HepG2 (cell line): ENCODE data around the gene ALDH1A1.

ENCODE experiments used
- ATF1 ChIP-seq: IDR thresholded peaks from 2 replicates; pipeline ENCODE4 v1.6.1; 2016; ENCODE audit warnings: mild to moderate bottlenecking, control low read depth
- DPF2 ChIP-seq: sonication (generic); formaldehyde crosslinking; IDR thresholded peaks from 2 replicates; pipeline ENCODE4 v1.4.0; 2020; ENCODE audit warnings: mild to moderate bottlenecking, low read depth, missing genetic modification reagents, borderline replicate concordance
- EP300 ChIP-seq, 3 experiments: sonication (generic) in 1 of 3; formaldehyde crosslinking in 1 of 3; IDR thresholded peaks; 2 replicates each; pipeline versions ENCODE4 v1.5.1 to v1.6.1; 2011 to 2020; ENCODE audit warnings: low read depth in 2 of 3, low read length in 2 of 3, borderline replicate concordance in 1 of 3, improper control_type of control experiment in 1 of 3, mild to moderate bottlenecking in 1 of 3, missing genetic modification reagents in 1 of 3, moderate library complexity in 1 of 3
- HMG20A ChIP-seq: IDR thresholded peaks from 2 replicates; pipeline ENCODE4 v1.6.1; 2016; ENCODE audit warnings: borderline replicate concordance
- NR2C2 ChIP-seq: sonication (generic); formaldehyde crosslinking; IDR thresholded peaks from 2 replicates; pipeline ENCODE4 v1.4.0; 2020; ENCODE audit warnings: missing genetic modification reagents, mild to moderate bottlenecking, moderate library complexity, borderline replicate concordance
- SMC3 ChIP-seq: IDR thresholded peaks from 2 replicates; pipeline ENCODE4 v1.6.1; 2011; ENCODE audit warnings: low read length, improper control_type of control experiment
- SNRNP70 ChIP-seq: fragments of 200-400 bp; formaldehyde crosslinking; IDR thresholded peaks from 2 replicates; pipeline ENCODE4 v1.6.1; 2017; ENCODE audit warnings: mild to moderate bottlenecking, low read depth, low read length, moderate library complexity
- ZNF121 ChIP-seq: sonication (generic); formaldehyde crosslinking; IDR thresholded peaks from 2 replicates; pipeline ENCODE4 v1.5.0; 2020; ENCODE audit warnings: mild to moderate bottlenecking, missing genetic modification reagents
- TF ChIP-seq, protein P1 (sequence below): sonication (generic); formaldehyde crosslinking; conservative IDR thresholded peaks from 2 replicates; pipeline ENCODE4 v1.4.0; 2020; ENCODE audit warnings: missing genetic modification reagents

DNA sequence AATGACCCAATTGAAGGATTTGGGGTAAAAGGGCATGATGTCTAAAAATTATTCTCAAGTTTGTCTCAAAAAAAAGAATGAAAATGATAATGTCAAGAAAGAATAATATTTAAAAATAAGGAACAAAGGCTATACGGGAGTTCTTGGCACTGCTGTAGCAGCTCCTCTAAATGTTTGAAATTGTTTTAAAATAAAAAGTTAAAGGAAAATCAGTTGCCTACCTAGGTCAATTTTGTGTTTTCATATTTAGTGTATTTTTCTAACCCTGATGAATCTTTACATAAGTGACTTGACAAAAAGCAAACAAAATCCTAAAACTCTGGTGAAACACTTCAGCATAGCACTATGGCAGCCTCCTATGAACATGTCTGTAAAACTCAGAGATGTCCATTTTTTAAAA lies 56.4 kb downstream of the ALDH1A1 start:
- TF ChIP-seq SMC3 (no peak), EP300 (IDR thresholded peaks at IDR 0.05; ENCODE audit: low read depth in 2 of 2, low read length in 2 of 2) (no peak), EP300 (CRISPR knock-in tag; IDR thresholded peaks at IDR 0.05; ENCODE audit: borderline replicate concordance) (no peak), DPF2 (no peak), HMG20A (CRISPR knock-in tag) (no peak), ATF1 (CRISPR knock-in tag) (no peak), NR2C2 (CRISPR knock-in tag) (no peak), SNRNP70 (no peak), ZNF121 (CRISPR knock-in tag) (no peak)
- TF ChIP-seq, protein P1, sequence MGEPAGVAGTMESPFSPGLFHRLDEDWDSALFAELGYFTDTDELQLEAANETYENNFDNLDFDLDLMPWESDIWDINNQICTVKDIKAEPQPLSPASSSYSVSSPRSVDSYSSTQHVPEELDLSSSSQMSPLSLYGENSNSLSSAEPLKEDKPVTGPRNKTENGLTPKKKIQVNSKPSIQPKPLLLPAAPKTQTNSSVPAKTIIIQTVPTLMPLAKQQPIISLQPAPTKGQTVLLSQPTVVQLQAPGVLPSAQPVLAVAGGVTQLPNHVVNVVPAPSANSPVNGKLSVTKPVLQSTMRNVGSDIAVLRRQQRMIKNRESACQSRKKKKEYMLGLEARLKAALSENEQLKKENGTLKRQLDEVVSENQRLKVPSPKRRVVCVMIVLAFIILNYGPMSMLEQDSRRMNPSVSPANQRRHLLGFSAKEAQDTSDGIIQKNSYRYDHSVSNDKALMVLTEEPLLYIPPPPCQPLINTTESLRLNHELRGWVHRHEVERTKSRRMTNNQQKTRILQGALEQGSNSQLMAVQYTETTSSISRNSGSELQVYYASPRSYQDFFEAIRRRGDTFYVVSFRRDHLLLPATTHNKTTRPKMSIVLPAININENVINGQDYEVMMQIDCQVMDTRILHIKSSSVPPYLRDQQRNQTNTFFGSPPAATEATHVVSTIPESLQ: no peak
